ENCODE results near the gene MARK1. TPM values are rescaled to one million over a fixed set of nuclear protein-coding genes. Genes with fewer than 3 reads are reported as not detected.

Gene MARK1
- polyA plus RNA-seq, 1 of the 3 experiments (the other 2 are of a cell fraction) = 3.1 TPM

GRCh38 chr1:220689666-220690065, 161.7 kb downstream of the MARK1 start:
- WGBS (ENCODE audit: low lambda C conversion rate) = 52% methylated on average over 14 of the region's 14 CpGs
- H3K9me3 ChIP-seq = no peaks in the 10 kb centered on the region
- POLR2A ChIA-PET = no interaction called here
- no peaks in the 10 kb centered on the region for H4K20me1 ChIP-seq (ENCODE audit: insufficient read depth)
- peak overlapping the region; percentile 78 for H3K4me2 ChIP-seq
- H3K79me2 ChIP-seq (ENCODE audit: insufficient read depth) = no peaks in the 10 kb centered on the region
- no peak overlapping the region for H3K9ac ChIP-seq
- no peaks in the 10 kb centered on the region for H3K36me3 ChIP-seq (replicated peaks in 1 of 2; ENCODE audit: control insufficient read depth in 1 of 2, insufficient read depth in 2 of 2, low read length in 1 of 2)
- H3K9me2 ChIP-seq = no peaks in the 10 kb centered on the region
- no peak overlapping the region for H3K27ac ChIP-seq (ENCODE audit: low read depth in 2 of 2, low read length in 1 of 2)
- TF ChIP-seq POLR2AphosphoS5 (IDR thresholded peaks at IDR 0.05; ENCODE audit: low read depth, low read length) = no peak
- no peak for TF ChIP-seq USF2 (IDR thresholded peaks at IDR 0.05; ENCODE audit: borderline replicate concordance, low read depth, low read length)
- TF ChIP-seq CHD2 (IDR thresholded peaks at IDR 0.05; ENCODE audit: low read length, partially characterized antibody) = no peak
- no peak for TF ChIP-seq TCF12 (IDR thresholded peaks at IDR 0.05)
- TF ChIP-seq YY1 (IDR thresholded peaks at IDR 0.05; ENCODE audit: low read depth) = no peak
- no peak for TF ChIP-seq RXRA (IDR thresholded peaks at IDR 0.05; ENCODE audit: borderline replicate concordance, low read depth)
- TF ChIP-seq ZBTB33 (IDR thresholded peaks at IDR 0.05; ENCODE audit: borderline replicate concordance, low read depth) = no peak
- TF ChIP-seq USF1 (IDR thresholded peaks at IDR 0.05; ENCODE audit: borderline replicate concordance, low read depth) = no peak
- no peak for TF ChIP-seq JUND (IDR thresholded peaks at IDR 0.05)
- TF ChIP-seq NRF1 (IDR thresholded peaks at IDR 0.05; ENCODE audit: low read depth, low read length) = no peak
- TF ChIP-seq MAX (IDR thresholded peaks at IDR 0.05; ENCODE audit: low read depth) = no peak
- TF ChIP-seq GABPA (IDR thresholded peaks at IDR 0.05; ENCODE audit: low read depth) = no peak
- no peak for TF ChIP-seq GATA2 (CRISPR knock-in tag; IDR thresholded peaks at IDR 0.05)
- no peak for TF ChIP-seq SMC3 (IDR thresholded peaks at IDR 0.05; ENCODE audit: low read depth, low read length)
- no peak for TF ChIP-seq TAF1 (IDR thresholded peaks at IDR 0.05; ENCODE audit: borderline replicate concordance, low read depth, low read length)
- TF ChIP-seq PBX3 (IDR thresholded peaks at IDR 0.05) = no peak
- TF ChIP-seq EZH2phosphoT487 (IDR thresholded peaks at IDR 0.05; ENCODE audit: borderline replicate concordance, low read depth) = no peak
- TF ChIP-seq TEAD4 (IDR thresholded peaks at IDR 0.05; ENCODE audit: borderline replicate concordance, insufficient read depth) = no peak
- peak overlapping the region; percentile 69; the same call in 1 of the 2 replicates for H2AFZ ChIP-seq (ENCODE audit: low read depth)
- no peak for DNase-seq
- H3F3A ChIP-seq (replicated peaks; ENCODE audit: insufficient read depth) = no peaks in the 10 kb centered on the region
- H3K27me3 ChIP-seq (ENCODE audit: insufficient read depth) = no peaks in the 10 kb centered on the region
- CTCF ChIA-PET = interaction anchor here (0.5 to 3.8 kb wide), 12 partner anchors 9 to 500 kb away, joined by 3 to 16 read pairs (median 4); partner anchors contain the start of gene MTARC1
- peaks cover 0 to 8% of the 10 kb centered on the region in 2 experiments; a peak in 1 of 4 replicates for H3K4me1 ChIP-seq (ENCODE audit: control insufficient read depth in 1 of 2, insufficient read depth in 2 of 2, low read depth in 1 of 2, low read length in 1 of 2)
- peak overlapping the region; percentile 72 to 80 for H3K4me3 ChIP-seq (ENCODE audit: low read depth in 2 of 2, low read length in 1 of 2)

Data from SK-N-SH (cell line).